Activated T-cell treated with anti-CD3 and anti-CD28 coated beads for 4 hours (primary cell): ENCODE measurements around the gene KMT2C.

ENCODE experiments used
- DNase-seq: peaks from one replicate; pipeline ENCODE4 v3.0.0-alpha.2; 2020

KMT2C gene

GRCh38 chr7:152131981-152132494 is 303.8 kb downstream of the KMT2C start:
- DNase-seq = no peak

- DNase-seq = no peak
Observed at GRCh38 chr7:152130658-152131590, 304.9 kb downstream of the KMT2C start.

GRCh38 chr7:152129682-152130081 is 306.1 kb downstream of the KMT2C start:
- DNase-seq = no peak

- no peak for DNase-seq
Observed at GRCh38 chr7:152128741-152129461, 306.9 kb downstream of the KMT2C start.

GRCh38 chr7:152128252-152128651 is 307.6 kb downstream of the KMT2C start:
- no peak for DNase-seq

GRCh38 chr7:152127229-152127628 is 308.6 kb downstream of the KMT2C start:
- DNase-seq = no peak

GRCh38 chr7:152126741-152127140 is 309.1 kb downstream of the KMT2C start:
- no peak for DNase-seq

- no peak for DNase-seq
Observed at GRCh38 chr7:152122540-152122939, 313.3 kb downstream of the KMT2C start.

- no peak for DNase-seq
Observed at GRCh38 chr7:152121432-152121831, 314.4 kb downstream of the KMT2C start.

- no peak for DNase-seq
Observed at GRCh38 chr7:152120776-152121175, 315.0 kb downstream of the KMT2C start.

- no peak for DNase-seq
Observed at GRCh38 chr7:152120210-152120609, 315.6 kb downstream of the KMT2C start.

- DNase-seq = no peak
Observed at GRCh38 chr7:152117356-152117755, 318.4 kb downstream of the KMT2C start.

GRCh38 chr7:152115021-152115718 is 320.6 kb downstream of the KMT2C start:
- no peak for DNase-seq

GRCh38 chr7:152112829-152113228 is 323.0 kb downstream of the KMT2C start:
- no peak for DNase-seq

- no peak for DNase-seq
Observed at GRCh38 chr7:152108359-152108758, 327.4 kb downstream of the KMT2C start.

- no peak for DNase-seq
Observed at GRCh38 chr7:152107945-152108344, 327.9 kb downstream of the KMT2C start.

GRCh38 chr7:152106990-152107389 is 328.8 kb downstream of the KMT2C start:
- no peak for DNase-seq

GRCh38 chr7:152105205-152105604 is 330.6 kb downstream of the KMT2C start:
- no peak for DNase-seq

- no peak for DNase-seq
Observed at GRCh38 chr7:152103691-152104090, 332.1 kb downstream of the KMT2C start.

- no peak for DNase-seq
Observed at GRCh38 chr7:152103066-152103465, 332.7 kb downstream of the KMT2C start.

GRCh38 chr7:152097330-152097729 is 338.5 kb downstream of the KMT2C start:
- DNase-seq = no peak

- no peak for DNase-seq
Observed at GRCh38 chr7:152095771-152096170, 340.0 kb downstream of the KMT2C start.

- DNase-seq = no peak
Observed at GRCh38 chr7:152093717-152094116, 342.1 kb downstream of the KMT2C start.
